GM12801 (cell line): ENCODE results near the gene TMEM141.

Experiments used
- TF ChIP-seq, protein P1 (sequence below): IDR thresholded peaks from one replicate; pipeline ENCODE4 v1.5.1; 2011; ENCODE audit warnings: control low read depth; ENCODE audit not compliant: insufficient read length; ENCODE audit errors: extremely low read depth

Gene TMEM141

DNA sequence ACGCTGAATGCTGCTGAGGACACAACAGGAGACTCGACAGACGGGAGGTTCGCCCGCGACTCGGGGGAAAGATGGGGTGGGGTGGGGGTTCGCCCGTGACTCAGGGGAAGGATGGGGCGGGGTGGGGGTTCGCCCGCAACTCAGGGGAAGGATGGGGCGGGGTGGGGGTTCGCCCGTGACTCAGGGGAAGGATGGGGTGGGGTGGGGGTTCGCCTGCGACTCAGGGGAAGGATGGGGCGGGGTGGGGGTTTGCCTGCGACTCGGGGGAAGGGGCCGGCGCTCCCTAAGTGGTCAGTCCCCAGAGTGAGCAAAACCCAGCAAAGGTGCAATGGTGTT, 45.0 kb upstream of the TMEM141 start:
- TF ChIP-seq, protein P1, sequence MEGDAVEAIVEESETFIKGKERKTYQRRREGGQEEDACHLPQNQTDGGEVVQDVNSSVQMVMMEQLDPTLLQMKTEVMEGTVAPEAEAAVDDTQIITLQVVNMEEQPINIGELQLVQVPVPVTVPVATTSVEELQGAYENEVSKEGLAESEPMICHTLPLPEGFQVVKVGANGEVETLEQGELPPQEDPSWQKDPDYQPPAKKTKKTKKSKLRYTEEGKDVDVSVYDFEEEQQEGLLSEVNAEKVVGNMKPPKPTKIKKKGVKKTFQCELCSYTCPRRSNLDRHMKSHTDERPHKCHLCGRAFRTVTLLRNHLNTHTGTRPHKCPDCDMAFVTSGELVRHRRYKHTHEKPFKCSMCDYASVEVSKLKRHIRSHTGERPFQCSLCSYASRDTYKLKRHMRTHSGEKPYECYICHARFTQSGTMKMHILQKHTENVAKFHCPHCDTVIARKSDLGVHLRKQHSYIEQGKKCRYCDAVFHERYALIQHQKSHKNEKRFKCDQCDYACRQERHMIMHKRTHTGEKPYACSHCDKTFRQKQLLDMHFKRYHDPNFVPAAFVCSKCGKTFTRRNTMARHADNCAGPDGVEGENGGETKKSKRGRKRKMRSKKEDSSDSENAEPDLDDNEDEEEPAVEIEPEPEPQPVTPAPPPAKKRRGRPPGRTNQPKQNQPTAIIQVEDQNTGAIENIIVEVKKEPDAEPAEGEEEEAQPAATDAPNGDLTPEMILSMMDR: no peak

DNA sequence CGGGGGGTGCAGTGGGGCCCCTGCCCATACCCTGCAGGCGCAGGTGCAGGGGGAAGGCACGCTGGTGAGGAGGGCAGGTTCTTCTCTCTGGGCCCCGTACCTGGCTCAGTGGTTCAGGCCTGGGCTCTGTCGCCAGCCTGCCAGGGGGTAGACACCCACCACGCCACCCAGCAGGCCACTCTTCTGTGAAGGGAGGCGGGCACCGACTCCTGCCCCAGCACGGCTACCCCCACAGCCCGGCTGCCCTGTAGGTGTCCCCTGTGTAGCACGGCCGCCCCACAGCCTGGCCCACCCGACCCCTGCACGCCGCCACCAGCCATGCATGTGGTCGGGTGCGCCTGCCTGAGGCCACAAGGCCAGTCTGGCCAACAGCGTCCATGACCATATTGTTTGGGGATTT, 44.5 kb upstream of the TMEM141 start:
- TF ChIP-seq, protein P1: no peak

DNA sequence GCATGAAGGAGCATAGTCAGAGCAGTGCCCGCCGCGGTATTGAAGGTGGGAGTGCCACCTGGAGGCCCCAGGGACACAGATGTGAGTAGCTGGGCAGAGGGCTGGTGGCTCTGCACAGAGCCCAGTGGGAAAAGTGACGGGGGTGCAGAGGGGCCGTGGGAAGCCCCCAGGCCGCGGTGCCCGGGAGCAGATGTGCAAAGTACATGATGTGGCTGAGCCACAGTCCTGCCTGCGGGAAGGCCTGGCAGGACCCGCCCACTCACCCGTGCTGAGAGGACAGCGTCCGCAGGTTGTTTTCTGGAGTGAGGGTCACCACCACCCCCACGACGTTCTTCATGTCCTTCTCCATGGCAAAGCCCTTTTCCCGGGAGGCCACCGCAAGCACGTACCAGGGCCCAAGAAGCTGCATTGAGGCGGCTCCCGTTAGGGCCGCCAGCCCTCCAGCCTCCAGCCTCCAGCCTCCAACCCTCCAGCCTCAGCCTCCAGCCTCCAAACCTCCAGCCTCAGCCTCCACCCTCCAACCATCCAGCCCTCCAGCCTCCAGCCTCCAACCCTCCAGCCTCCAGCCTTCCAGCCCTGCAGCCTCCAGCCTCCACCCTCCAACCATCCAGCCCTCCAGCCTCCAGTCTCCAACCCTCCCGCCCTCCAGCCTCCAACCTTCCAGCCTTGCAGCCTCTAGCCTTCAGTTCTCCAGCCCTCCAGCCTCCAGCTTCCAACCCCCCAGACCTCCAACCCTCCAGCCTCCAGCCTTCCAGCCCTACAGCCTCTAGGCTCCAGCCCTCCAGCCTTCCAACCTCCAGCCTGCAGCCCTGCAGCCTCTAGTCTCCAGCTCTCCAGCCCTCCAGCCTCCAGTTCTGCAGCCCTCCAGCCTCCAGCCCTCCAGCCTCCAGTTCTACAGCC, 43.7 kb upstream of the TMEM141 start:
- TF ChIP-seq, protein P1: no peak

DNA sequence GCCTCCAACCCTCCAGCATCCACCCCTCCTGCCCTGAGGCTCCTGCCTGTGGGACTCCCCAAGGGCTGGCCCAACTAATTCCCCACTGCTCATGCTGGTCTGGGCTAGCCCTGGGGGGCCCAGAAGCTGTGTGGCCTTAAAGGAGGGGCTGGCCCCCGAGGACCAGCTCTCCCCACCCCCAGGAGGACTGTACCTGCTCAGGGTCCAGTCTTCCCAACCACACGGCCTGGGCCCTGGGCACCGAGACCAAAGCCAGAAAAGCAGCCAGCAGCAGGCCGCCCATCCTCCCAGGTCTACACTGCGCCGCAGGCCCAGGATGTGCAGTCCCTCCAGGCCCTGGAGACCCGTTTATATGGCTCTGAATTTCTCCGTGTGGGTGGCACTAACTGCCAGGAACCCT, 42.9 kb upstream of the TMEM141 start, which contains the start of gene LCN6:
LCN6 (minus strand) TSS at position 325 of the 400 bp plus-strand sequence; CDS start at position 283, 42 bp downstream.
- TF ChIP-seq, protein P1: no peak

DNA sequence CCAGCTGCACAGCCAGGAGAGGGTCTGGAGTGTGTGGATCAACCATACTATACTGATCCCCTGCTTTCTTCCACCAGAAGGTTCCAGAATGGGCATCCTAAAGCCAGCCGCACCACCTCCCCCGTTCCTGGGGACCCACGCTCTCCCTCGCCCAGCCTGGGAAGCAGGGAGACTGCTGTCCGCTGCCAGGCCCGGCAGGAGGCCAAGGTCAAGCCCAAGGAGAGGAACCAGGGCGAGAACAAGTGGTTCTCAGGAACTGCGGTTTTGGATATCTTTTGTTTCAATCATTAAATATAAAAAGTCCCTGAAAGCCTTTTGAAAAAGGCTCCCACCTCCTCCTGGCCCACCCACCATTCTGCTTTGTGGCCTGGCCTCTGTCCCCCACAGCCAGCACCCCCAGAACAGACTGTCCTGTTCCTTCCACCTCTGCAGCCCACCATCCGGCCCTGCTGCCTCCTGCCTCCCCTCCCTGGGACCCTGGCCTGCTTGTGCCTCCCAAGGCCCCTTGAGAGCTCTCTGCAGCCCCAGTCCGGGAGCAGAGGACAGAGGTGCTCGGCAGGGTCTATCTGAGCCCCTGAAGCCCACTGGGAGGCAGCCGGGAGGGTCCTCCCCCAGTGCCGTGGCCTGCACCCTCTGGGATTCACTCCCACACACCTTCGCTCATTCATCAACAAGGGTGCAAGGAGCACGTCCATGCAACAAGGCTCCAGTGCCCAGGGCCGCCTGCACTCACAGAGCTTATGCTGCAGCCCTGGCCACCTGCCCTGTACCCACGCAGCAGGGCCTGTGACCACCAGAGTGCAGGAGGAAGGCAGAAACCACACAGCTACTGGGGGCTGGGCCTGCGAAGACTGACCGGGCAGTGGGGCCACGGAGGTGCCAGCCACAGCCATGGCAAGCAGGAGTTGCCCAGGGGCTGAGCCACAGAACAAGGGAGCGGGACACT, 42.2 kb upstream of the TMEM141 start:
- TF ChIP-seq, protein P1: no peak

DNA sequence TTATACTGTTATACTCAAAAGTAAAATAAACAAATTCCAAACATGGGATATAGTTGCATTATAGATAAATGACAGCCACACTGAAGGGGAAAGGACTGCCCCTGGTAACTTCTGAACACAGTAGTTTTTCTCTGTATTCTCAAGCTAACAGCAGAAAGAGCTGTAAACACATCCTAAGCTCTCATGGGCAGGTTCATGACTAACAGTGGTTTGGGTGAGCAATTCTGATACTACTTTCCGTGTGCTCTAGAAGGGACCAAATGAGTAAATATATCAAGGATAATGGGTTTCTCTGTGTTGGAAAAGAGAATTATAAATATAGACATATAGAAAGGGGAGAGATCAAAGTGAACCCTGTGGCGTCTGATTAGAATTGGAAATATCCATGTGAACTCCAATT, 40.6 kb upstream of the TMEM141 start:
- TF ChIP-seq, protein P1: no peak

DNA sequence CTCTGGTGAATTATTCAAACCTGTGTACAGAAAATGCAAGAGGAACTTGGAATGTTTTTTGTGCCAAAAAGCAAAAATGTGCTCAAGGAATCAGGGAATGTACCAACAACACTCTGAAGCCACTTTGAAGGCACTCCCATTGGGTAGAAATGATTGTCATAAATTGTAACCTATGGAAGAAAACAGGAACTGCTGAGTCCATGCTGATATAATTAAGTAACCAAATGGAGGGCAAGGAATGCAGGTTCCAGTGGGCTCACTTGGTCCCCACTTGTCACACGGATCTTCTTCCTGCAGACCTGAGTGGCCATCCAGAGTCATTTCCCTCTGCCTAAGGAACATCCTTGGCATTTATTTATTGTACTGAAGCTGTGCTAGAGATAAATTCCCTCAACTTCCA, 39.9 kb upstream of the TMEM141 start:
- TF ChIP-seq, protein P1: no peak
